ENCODE results near the gene BMP7.

DNA sequence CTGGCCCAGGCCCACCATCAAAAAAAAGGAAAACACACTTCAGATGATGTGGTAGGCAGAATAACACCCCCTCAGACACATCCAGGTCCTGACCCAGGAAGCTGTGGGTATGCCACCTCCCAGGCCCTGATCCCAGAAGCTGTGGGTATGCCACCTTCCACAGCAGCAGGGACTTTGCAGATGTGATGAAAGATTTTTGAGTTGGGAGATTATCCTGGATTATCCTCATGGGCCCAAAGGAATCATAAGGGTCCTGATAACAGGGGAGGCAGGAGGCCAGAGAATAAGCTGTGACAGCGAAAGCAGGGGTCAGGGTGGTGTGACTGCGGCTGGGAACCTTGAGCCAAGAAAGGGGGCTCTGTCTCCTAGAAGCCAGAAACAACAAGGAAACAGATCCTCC is 55.0 kb downstream of the BMP7 start:
- TF ChIP-seq, protein P1, sequence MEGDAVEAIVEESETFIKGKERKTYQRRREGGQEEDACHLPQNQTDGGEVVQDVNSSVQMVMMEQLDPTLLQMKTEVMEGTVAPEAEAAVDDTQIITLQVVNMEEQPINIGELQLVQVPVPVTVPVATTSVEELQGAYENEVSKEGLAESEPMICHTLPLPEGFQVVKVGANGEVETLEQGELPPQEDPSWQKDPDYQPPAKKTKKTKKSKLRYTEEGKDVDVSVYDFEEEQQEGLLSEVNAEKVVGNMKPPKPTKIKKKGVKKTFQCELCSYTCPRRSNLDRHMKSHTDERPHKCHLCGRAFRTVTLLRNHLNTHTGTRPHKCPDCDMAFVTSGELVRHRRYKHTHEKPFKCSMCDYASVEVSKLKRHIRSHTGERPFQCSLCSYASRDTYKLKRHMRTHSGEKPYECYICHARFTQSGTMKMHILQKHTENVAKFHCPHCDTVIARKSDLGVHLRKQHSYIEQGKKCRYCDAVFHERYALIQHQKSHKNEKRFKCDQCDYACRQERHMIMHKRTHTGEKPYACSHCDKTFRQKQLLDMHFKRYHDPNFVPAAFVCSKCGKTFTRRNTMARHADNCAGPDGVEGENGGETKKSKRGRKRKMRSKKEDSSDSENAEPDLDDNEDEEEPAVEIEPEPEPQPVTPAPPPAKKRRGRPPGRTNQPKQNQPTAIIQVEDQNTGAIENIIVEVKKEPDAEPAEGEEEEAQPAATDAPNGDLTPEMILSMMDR (IDR thresholded peaks at IDR 0.05) = no peak
- no peak for TF ChIP-seq POLR2A (IDR thresholded peaks at IDR 0.05)
